Choroid plexus epithelial cell (primary cell): ENCODE results near the gene CPT2.
"Not testable (repeated sequence)": the region's sequence is repeated elsewhere in the genome, so short reads cannot be mapped to it uniquely, and the experiment has no call there.

Experiments
- DNase-seq: peaks from one replicate; pipeline ENCODE4 v3.0.0-alpha.2; 2010; ENCODE audit warnings: low read depth
- H3K4me3 ChIP-seq: 2 replicates; pipeline ENCODE4 v1.5.1; 2011; ENCODE audit warnings: low read depth, mild to moderate bottlenecking, control low read depth, low read length, moderate library complexity
- TF ChIP-seq, protein P1 (sequence below): conservative IDR thresholded peaks from 2 replicates; pipeline ENCODE4 v1.5.1; 2011; ENCODE audit warnings: low read depth, mild to moderate bottlenecking, control low read depth, inconsistent platforms, low read length, moderate library complexity

CPT2 gene

DNA sequence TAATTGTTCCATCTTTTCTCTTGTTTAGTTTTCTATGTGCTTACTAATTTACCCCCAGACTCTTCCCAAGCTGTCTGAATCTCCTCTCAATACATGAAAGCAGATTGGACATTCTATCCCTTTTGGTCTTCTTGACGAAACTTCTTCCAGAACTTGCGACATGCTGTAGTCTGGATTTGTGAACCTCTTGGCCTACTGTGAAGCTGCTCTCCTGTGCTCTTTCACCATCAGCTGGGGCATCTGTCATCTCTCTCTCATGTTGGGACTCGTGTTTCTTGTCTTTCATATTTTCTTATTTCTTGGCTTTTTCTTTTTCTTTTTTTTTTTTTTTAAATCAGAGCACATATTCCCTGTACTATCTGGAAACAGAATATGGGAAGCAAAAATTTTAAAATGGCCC is 6.8 kb downstream of the CPT2 start:
- H3K4me3 ChIP-seq, result no peak overlapping the region
- no peak for DNase-seq
- TF ChIP-seq, protein P1, sequence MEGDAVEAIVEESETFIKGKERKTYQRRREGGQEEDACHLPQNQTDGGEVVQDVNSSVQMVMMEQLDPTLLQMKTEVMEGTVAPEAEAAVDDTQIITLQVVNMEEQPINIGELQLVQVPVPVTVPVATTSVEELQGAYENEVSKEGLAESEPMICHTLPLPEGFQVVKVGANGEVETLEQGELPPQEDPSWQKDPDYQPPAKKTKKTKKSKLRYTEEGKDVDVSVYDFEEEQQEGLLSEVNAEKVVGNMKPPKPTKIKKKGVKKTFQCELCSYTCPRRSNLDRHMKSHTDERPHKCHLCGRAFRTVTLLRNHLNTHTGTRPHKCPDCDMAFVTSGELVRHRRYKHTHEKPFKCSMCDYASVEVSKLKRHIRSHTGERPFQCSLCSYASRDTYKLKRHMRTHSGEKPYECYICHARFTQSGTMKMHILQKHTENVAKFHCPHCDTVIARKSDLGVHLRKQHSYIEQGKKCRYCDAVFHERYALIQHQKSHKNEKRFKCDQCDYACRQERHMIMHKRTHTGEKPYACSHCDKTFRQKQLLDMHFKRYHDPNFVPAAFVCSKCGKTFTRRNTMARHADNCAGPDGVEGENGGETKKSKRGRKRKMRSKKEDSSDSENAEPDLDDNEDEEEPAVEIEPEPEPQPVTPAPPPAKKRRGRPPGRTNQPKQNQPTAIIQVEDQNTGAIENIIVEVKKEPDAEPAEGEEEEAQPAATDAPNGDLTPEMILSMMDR, result no peak

DNA sequence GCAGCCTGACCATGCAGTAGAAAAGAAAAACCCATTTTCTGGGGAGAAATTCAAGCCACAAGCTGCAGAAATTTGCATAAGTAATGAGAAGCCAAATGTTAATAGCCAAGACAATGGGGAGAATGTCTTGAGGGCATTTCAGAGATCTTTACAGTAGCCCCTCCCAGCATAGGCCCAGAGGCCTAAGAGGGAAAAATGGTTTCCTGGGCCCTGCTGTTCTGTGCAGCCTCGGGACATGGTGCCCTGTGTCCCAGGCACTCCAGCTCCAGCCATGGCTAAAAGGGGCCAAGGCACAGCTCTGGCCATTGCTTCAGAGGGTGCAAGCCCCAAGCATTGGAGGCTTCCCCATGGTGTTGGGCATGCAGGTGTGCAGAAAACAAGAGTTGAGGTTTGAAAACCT is 8.9 kb downstream of the CPT2 start:
- not testable (repeated sequence) for DNase-seq, H3K4me3 ChIP-seq

DNA sequence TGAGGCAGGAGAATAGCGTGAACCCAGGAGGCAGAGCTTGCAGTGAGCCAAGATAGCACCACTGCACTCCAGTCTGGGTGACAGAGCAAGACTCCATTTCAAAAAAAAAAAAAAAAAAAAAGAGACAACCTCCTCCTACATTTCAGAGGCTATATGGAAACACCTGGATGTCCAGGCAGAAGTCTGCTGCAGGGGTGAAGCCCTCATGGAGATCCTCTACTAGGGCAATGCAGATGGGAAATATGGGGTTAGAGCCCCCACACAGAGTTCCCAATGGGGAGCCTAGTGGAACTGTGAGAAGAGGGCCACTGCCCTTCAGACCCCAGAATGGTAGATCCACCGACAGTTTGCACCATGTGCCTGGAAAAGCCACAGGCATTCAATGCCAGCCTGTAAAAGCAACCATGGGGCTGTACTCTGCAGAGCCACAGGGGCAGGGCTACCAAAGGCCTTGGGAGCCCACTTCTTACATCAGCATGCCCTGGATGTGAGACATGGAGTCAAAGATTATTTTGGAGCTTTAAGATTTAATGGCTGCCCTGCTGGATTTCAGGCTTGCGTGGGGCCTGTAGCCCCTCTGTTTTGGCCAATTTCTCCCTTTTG is 9.6 kb downstream of the CPT2 start:
- not testable (repeated sequence) for H3K4me3 ChIP-seq, DNase-seq

DNA sequence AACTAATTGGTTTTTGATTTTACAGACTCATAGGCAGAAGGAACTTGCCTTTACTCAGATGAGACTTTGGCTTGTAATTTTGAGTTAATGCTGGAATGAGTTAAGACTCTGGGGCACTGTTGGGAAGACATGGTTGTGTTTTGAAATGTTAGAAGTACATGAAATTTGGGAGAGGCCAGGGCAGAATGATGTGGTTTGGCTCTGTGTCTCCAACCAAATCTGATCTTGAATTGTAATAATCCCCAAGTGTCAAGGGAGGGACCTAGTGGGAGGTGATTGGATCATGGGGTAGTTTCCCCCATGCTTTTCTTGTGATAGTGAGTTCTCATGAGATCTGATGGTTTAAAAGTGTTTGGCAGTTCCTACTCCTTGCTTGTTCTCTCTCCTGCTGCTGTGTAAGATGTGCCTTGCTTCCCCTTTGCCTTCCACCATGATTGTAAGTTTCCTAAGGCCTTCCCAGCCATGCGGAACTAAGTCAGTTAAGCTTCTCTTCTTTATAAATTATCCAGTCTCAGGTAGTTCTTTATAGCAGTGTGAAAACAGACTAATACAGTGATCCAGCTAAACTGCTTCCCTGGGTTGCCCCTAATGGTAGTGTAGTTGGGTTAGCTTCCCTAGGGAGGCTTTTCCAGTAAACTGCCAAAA is 10.2 kb downstream of the CPT2 start:
- TF ChIP-seq, protein P1, result no peak
- H3K4me3 ChIP-seq, result no peak overlapping the region
- no peak for DNase-seq

DNA sequence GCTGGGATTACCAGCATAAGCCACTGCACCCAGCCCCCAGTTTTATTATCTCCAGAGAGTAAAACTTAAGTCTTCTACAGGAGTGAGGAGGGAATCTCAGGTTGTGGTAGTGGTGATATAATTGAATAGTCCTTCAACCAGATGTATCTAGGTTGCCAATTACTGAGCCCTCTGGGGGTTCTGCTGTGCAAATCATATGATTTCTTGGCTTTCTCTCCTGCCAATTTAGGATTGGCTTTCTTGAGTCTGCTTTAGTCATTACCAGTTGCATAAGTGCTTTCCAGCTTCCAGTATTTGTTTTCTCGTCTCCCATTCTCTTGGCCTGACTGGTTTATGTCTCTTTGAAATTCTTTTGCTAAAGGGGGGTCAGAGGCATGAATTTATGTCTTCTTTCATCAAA is 11.1 kb downstream of the CPT2 start:
- no peak overlapping the region for H3K4me3 ChIP-seq
- DNase-seq, result peak; percentile 51
- TF ChIP-seq, protein P1, result no peak

DNA sequence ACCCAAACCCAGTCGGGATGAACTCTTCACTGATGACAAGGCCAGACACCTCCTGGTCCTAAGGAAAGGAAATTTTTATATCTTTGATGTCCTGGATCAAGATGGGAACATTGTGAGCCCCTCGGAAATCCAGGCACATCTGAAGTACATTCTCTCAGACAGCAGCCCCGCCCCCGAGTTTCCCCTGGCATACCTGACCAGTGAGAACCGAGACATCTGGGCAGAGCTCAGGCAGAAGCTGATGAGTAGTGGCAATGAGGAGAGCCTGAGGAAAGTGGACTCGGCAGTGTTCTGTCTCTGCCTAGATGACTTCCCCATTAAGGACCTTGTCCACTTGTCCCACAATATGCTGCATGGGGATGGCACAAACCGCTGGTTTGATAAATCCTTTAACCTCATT is 13.7 kb downstream of the CPT2 start:
- TF ChIP-seq, protein P1, result no peak
- DNase-seq, result no peak

DNA sequence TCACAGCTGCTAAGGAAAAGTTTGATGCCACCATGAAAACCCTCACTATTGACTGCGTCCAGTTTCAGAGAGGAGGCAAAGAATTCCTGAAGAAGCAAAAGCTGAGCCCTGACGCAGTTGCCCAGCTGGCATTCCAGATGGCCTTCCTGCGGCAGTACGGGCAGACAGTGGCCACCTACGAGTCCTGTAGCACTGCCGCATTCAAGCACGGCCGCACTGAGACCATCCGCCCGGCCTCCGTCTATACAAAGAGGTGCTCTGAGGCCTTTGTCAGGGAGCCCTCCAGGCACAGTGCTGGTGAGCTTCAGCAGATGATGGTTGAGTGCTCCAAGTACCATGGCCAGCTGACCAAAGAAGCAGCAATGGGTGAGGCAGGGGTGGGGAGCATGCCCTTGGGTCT is 14.3 kb downstream of the CPT2 start:
- TF ChIP-seq, protein P1, result no peak
- no peak overlapping the region for H3K4me3 ChIP-seq
- DNase-seq, result no peak

More for the DNA sequence above, 13.7 kb downstream of the CPT2 start:
- H3K4me3 ChIP-seq, result no peak overlapping the region

DNA sequence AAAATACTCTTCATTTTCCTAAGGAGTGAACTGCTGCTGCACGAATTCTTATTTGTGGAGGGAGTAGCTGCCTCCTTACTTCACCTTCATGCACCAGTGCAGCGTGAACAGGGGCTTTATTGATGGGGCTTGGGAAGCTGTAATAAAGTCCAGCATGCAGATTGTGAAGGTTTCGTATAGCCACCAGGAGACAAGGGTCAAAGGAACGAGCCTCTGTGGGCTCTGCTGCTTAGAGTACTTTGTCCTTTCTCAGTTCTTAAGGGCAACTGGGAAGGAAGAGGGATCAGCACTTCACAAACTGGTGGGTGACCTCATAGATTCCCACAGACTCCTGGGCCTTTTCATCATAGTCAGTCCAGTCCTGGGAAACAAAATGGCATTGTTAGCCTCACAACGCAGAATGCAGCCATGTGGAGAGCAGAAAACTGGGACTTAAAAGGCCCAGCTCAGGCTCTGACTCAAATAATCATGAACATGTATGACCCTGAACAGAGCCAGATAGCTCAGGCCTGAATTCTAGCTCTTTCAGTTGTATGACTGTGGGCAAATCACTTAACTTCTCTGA is 17.8 kb downstream of the CPT2 start:
- TF ChIP-seq, protein P1, result no peak
- DNase-seq, result no peak
- H3K4me3 ChIP-seq, result no peak overlapping the region
